ENCODE data around the gene TM4SF4. TPM values are rescaled to one million over a fixed set of nuclear protein-coding genes. Genes with fewer than 3 reads are reported as not detected.

Gene TM4SF4
- total RNA-seq, 1 donor from 2014 or later = not detected

- Histone ChIP-seq H3K9me3 (ENCODE audit: insufficient read depth, low read depth, low read length) (no peaks in the 10 kb centered on the region), H3K27me3 (ENCODE audit: insufficient read depth, low read length) (no peaks in the 10 kb centered on the region), H3K4me1 (ENCODE audit: insufficient read depth, low read length) (peaks cover 25% of the 10 kb centered on the region), H2AFZ (ENCODE audit: low read depth, low read length) (no peak overlapping the region), H3K27ac (ENCODE audit: low read depth, low read length) (peak overlapping the region; percentile 47), H4K20me1 (ENCODE audit: insufficient read depth, low read length) (no peaks in the 10 kb centered on the region), H3K79me2 (ENCODE audit: insufficient read depth, low read length) (no peaks in the 10 kb centered on the region), H3K4me2 (ENCODE audit: low read length) (peak overlapping the region; percentile 33), H3K36me3 (ENCODE audit: insufficient read depth, low read length) (no peaks in the 10 kb centered on the region), H3K9ac (ENCODE audit: low read length) (no peak overlapping the region), H3K4me3 (ENCODE audit: insufficient read depth, low read depth, low read length) (no peak overlapping the region)
- no peaks in the 10 kb centered on the region for H3K27me3 Mint-ChIP-seq (ENCODE audit: low read depth, unreplicated experiment)
- no peak overlapping the region for H3K4me3 Mint-ChIP-seq (ENCODE audit: unreplicated experiment)
- DNase-seq (ENCODE audit: low read depth) (no peak), FAIRE-seq (no peak)
- no peak for TF ChIP-seq EZH2 (IDR thresholded peaks at IDR 0.05; ENCODE audit: insufficient read depth, low read length)
- peaks cover 43% of the 10 kb centered on the region for H3K4me1 Mint-ChIP-seq (ENCODE audit: low read depth, unreplicated experiment)
- H3K9me3 Mint-ChIP-seq (ENCODE audit: unreplicated experiment) = peaks cover 9% of the 10 kb centered on the region
- no peak overlapping the region for H3K27ac Mint-ChIP-seq (ENCODE audit: unreplicated experiment)
- peaks cover 8% of the 10 kb centered on the region for H3K36me3 Mint-ChIP-seq (ENCODE audit: low read depth, unreplicated experiment)
Measured at GRCh38 chr3:149462051-149462450, 12.4 kb upstream of the TM4SF4 start.

- Mint-ChIP-seq H3K27ac (ENCODE audit: unreplicated experiment) (no peak overlapping the region), H3K4me1 (ENCODE audit: low read depth, unreplicated experiment) (peaks cover 43% of the 10 kb centered on the region), H3K9me3 (ENCODE audit: unreplicated experiment) (peaks cover 9% of the 10 kb centered on the region), H3K4me3 (ENCODE audit: unreplicated experiment) (no peak overlapping the region), H3K36me3 (ENCODE audit: low read depth, unreplicated experiment) (peaks cover 8% of the 10 kb centered on the region), H3K27me3 (ENCODE audit: low read depth, unreplicated experiment) (no peaks in the 10 kb centered on the region)
- Histone ChIP-seq H4K20me1 (ENCODE audit: insufficient read depth, low read length) (no peaks in the 10 kb centered on the region), H3K79me2 (ENCODE audit: insufficient read depth, low read length) (no peaks in the 10 kb centered on the region), H3K4me1 (ENCODE audit: insufficient read depth, low read length) (peaks cover 26% of the 10 kb centered on the region), H3K9ac (ENCODE audit: low read length) (no peak overlapping the region), H3K4me3 (ENCODE audit: insufficient read depth, low read depth, low read length) (no peak overlapping the region), H3K4me2 (ENCODE audit: low read length) (peak overlapping the region; percentile 33), H3K27ac (ENCODE audit: low read depth, low read length) (peak overlapping the region; percentile 47), H2AFZ (ENCODE audit: low read depth, low read length) (no peak overlapping the region), H3K9me3 (ENCODE audit: insufficient read depth, low read depth, low read length) (no peaks in the 10 kb centered on the region), H3K36me3 (ENCODE audit: insufficient read depth, low read length) (no peaks in the 10 kb centered on the region), H3K27me3 (ENCODE audit: insufficient read depth, low read length) (no peaks in the 10 kb centered on the region)
- TF ChIP-seq CTCF (IDR thresholded peaks at IDR 0.05; ENCODE audit: insufficient read depth, low read depth, low read length) (no peak), EZH2 (IDR thresholded peaks at IDR 0.05; ENCODE audit: insufficient read depth, low read length) (no peak)
- FAIRE-seq = no peak
- DNase-seq (ENCODE audit: low read depth) = peak; percentile 60
Measured at GRCh38 chr3:149462581-149463011, 11.9 kb upstream of the TM4SF4 start.

- Histone ChIP-seq H3K4me1 (ENCODE audit: insufficient read depth, low read length) (peaks cover 26% of the 10 kb centered on the region), H3K9ac (ENCODE audit: low read length) (no peak overlapping the region), H3K9me3 (ENCODE audit: insufficient read depth, low read depth, low read length) (no peaks in the 10 kb centered on the region), H3K4me2 (ENCODE audit: low read length) (no peak overlapping the region), H3K36me3 (ENCODE audit: insufficient read depth, low read length) (no peaks in the 10 kb centered on the region), H4K20me1 (ENCODE audit: insufficient read depth, low read length) (no peaks in the 10 kb centered on the region), H3K4me3 (ENCODE audit: insufficient read depth, low read depth, low read length) (no peak overlapping the region), H3K27me3 (ENCODE audit: insufficient read depth, low read length) (no peaks in the 10 kb centered on the region), H3K79me2 (ENCODE audit: insufficient read depth, low read length) (no peaks in the 10 kb centered on the region), H2AFZ (ENCODE audit: low read depth, low read length) (no peak overlapping the region), H3K27ac (ENCODE audit: low read depth, low read length) (no peak overlapping the region)
- Mint-ChIP-seq H3K4me3 (ENCODE audit: unreplicated experiment) (peak overlapping the region; percentile 34), H3K27ac (ENCODE audit: unreplicated experiment) (no peak overlapping the region), H3K27me3 (ENCODE audit: low read depth, unreplicated experiment) (no peaks in the 10 kb centered on the region), H3K4me1 (ENCODE audit: low read depth, unreplicated experiment) (peaks cover 47% of the 10 kb centered on the region), H3K9me3 (ENCODE audit: unreplicated experiment) (peaks cover 9% of the 10 kb centered on the region), H3K36me3 (ENCODE audit: low read depth, unreplicated experiment) (peaks cover 8% of the 10 kb centered on the region)
- no peak for DNase-seq (ENCODE audit: low read depth)
- TF ChIP-seq CTCF (IDR thresholded peaks at IDR 0.05; ENCODE audit: insufficient read depth, low read depth, low read length) = no peak
- no peak for TF ChIP-seq EZH2 (IDR thresholded peaks at IDR 0.05; ENCODE audit: insufficient read depth, low read length)
- FAIRE-seq = no peak
Measured at GRCh38 chr3:149463921-149464320, 10.6 kb upstream of the TM4SF4 start.

Data from astrocyte (in vitro differentiated cells and primary cell).